Measurements from ENCODE around the gene SLCO4C1.
A peak's percentile ranks its signal among the peaks of the same experiment; 100 is the strongest.
"Not testable (repeated sequence)": the region's sequence is repeated elsewhere in the genome, so short reads cannot be mapped to it uniquely, and the experiment has no call there.

Gene SLCO4C1

GRCh38 chr5:102296178-102296817 lies at the start of gene SLCO4C1:
SLCO4C1 (minus strand) TSS chr5:102296284; CDS start chr5:102296262, 22 bp downstream.
- TF ChIP-seq CTCF (IDR thresholded peaks at IDR 0.05; ENCODE audit: low read depth, low read length) (peak; percentile 72), MAX (IDR thresholded peaks at IDR 0.05; ENCODE audit: low read depth, low read length) (peak; percentile 40; the same call in 1 of the 2 replicates), POLR2A (IDR thresholded peaks at IDR 0.05; ENCODE audit: extremely low read depth, insufficient read length) (no peak), MYC (IDR thresholded peaks at IDR 0.05; ENCODE audit: low read depth, low read length) (peak; percentile 54)
- H3K4me3 ChIP-seq (ENCODE audit: low read depth, low read length): peak within 1 kb of the TSS; percentile 61
- peak; percentile 95 for DNase-seq (ENCODE audit: low read depth)

GRCh38 chr5:102341681-102342288 lies 45.7 kb upstream of the SLCO4C1 start:
- H3K4me3 ChIP-seq (ENCODE audit: low read depth, low read length): no peak overlapping the region
- TF ChIP-seq POLR2A (IDR thresholded peaks at IDR 0.05; ENCODE audit: extremely low read depth, insufficient read length): no peak
- TF ChIP-seq MAX (IDR thresholded peaks at IDR 0.05; ENCODE audit: low read depth, low read length): no peak
- no peak for TF ChIP-seq MYC (IDR thresholded peaks at IDR 0.05; ENCODE audit: low read depth, low read length)
- TF ChIP-seq CTCF (IDR thresholded peaks at IDR 0.05; ENCODE audit: low read depth, low read length): no peak
- DNase-seq (ENCODE audit: low read depth): no peak

GRCh38 chr5:102324714-102325113 lies 28.6 kb upstream of the SLCO4C1 start:
- TF ChIP-seq CTCF (IDR thresholded peaks at IDR 0.05; ENCODE audit: low read depth, low read length) (no peak), MYC (IDR thresholded peaks at IDR 0.05; ENCODE audit: low read depth, low read length) (no peak), MAX (IDR thresholded peaks at IDR 0.05; ENCODE audit: low read depth, low read length) (no peak)
- H3K4me3 ChIP-seq (ENCODE audit: low read depth, low read length): no peak overlapping the region
- no peak for DNase-seq (ENCODE audit: low read depth)

GRCh38 chr5:102318801-102319200 lies 22.7 kb upstream of the SLCO4C1 start:
- not testable (repeated sequence) for H3K4me3 ChIP-seq (ENCODE audit: low read depth, low read length)
- DNase-seq (ENCODE audit: low read depth): peak; percentile 27

GRCh38 chr5:102314328-102314727 lies 18.2 kb upstream of the SLCO4C1 start:
- H3K4me3 ChIP-seq (ENCODE audit: low read depth, low read length): no peak overlapping the region
- DNase-seq (ENCODE audit: low read depth): no peak
- TF ChIP-seq MYC (IDR thresholded peaks at IDR 0.05; ENCODE audit: low read depth, low read length) (no peak), CTCF (IDR thresholded peaks at IDR 0.05; ENCODE audit: low read depth, low read length) (no peak), MAX (IDR thresholded peaks at IDR 0.05; ENCODE audit: low read depth, low read length) (no peak), POLR2A (IDR thresholded peaks at IDR 0.05; ENCODE audit: extremely low read depth, insufficient read length) (no peak)

- no peak for TF ChIP-seq CTCF (IDR thresholded peaks at IDR 0.05; ENCODE audit: low read depth, low read length)
- no peak for TF ChIP-seq POLR2A (IDR thresholded peaks at IDR 0.05; ENCODE audit: extremely low read depth, insufficient read length)
- no peak; the same call in 1 of the 2 replicates for TF ChIP-seq MYC (IDR thresholded peaks at IDR 0.05; ENCODE audit: low read depth, low read length)
- no peak for TF ChIP-seq MAX (IDR thresholded peaks at IDR 0.05; ENCODE audit: low read depth, low read length)
- peak; percentile 80 for DNase-seq (ENCODE audit: low read depth)
- H3K4me3 ChIP-seq (ENCODE audit: low read depth, low read length): no peak overlapping the region
Observed at GRCh38 chr5:102313912-102314311, 17.8 kb upstream of the SLCO4C1 start.

Measured in NB4 (cell line).